ENCODE data around the gene CA12.

- TF ChIP-seq CTCF (IDR thresholded peaks at IDR 0.05) (no peak), POLR2A (IDR thresholded peaks at IDR 0.05) (no peak)
These were observed 43.9 kb upstream of the CA12 start for GRCh38 chr15:63425426-63425985.
